Measurements from ENCODE around the gene GAREM1. TPM values are rescaled to one million over a fixed set of nuclear protein-coding genes. Genes with fewer than 3 reads are reported as not detected.

Gene GAREM1
- total and polyA plus RNA-seq, 2 donors (not counting 3 experiments of a cell fraction or from before 2014, with no cell fraction given): 0.69 to 1.0 TPM

DNA sequence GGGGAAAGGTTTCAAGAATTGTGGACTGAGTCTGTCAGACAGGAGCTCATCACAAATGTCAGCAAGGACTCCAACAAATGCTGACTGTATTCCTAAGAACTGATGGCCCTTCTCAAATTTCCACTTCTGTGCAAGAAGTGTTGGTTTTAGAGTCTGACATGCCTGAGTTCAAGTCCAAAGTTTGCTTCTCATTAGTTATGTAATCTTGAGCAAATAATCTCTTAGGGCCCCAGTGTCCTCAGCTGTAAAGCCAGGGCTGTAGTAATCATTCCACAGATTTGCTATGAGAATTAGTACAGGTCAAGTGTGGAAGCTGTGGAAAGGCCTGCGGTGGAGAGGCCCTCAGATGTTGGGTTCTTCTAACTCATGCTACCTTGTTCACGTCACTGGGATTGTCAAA lies 257.0 kb downstream of the GAREM1 start:
- FAIRE-seq (no peak), DNase-seq (ENCODE audit: low read depth, low spot score) (no peak)
- H3K9ac ChIP-seq (replicated peaks; ENCODE audit: extremely low read depth, insufficient read depth, low read length): no peak overlapping the region
- no peak for TF ChIP-seq MYC (IDR thresholded peaks at IDR 0.05; ENCODE audit: low read depth, low read length)
- TF ChIP-seq GATA2 (IDR thresholded peaks at IDR 0.05; ENCODE audit: insufficient read depth, insufficient read length, low read depth, low read length): no peak
- no peak for TF ChIP-seq JUN (IDR thresholded peaks at IDR 0.05; ENCODE audit: borderline replicate concordance, insufficient read depth, insufficient read length, low read depth)
- TF ChIP-seq, protein P1, sequence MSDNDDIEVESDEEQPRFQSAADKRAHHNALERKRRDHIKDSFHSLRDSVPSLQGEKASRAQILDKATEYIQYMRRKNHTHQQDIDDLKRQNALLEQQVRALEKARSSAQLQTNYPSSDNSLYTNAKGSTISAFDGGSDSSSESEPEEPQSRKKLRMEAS (IDR thresholded peaks at IDR 0.05; ENCODE audit: insufficient read depth, insufficient read length): no peak
- TF ChIP-seq POLR2AphosphoS5 (IDR thresholded peaks at IDR 0.05; ENCODE audit: insufficient read depth, low read depth, low read length): no peak
- no peak for TF ChIP-seq FOS (IDR thresholded peaks at IDR 0.05; ENCODE audit: borderline replicate concordance, insufficient read depth, low read length)
- BruUV-seq (replicated peaks): no TSS peak
- H3K9me1 ChIP-seq (replicated peaks; ENCODE audit: control insufficient read depth, extremely low read depth, insufficient read depth, low read length): no peaks in the 10 kb centered on the region
- H3K79me2 ChIP-seq (ENCODE audit: control insufficient read depth, insufficient read depth, low read length): no peaks in the 10 kb centered on the region
- no peaks in the 10 kb centered on the region for H3K27me3 ChIP-seq (ENCODE audit: control insufficient read depth in 2 of 2, insufficient read depth in 2 of 2, low read length in 2 of 2)
- CTCF ChIA-PET: interaction anchor here (0.6 kb wide), 1 partner anchor 473 kb away, joined by 4 read pairs; no protein-coding TSS in a partner anchor
- no peaks in the 10 kb centered on the region for H3K4me1 ChIP-seq (ENCODE audit: control insufficient read depth, extremely low read depth, insufficient read depth, low read length)
- no peak overlapping the region for H3K4me3 ChIP-seq (replicated peaks in 1 of 3; ENCODE audit: insufficient read depth in 1 of 3, low read depth in 1 of 3, low read length in 3 of 3)
- intact Hi-C loops (cut with micrococcal nuclease) (no loop called here), dilution Hi-C loops (cut with MboI; ENCODE audit: extremely low pct_ligation_motif_present, low sequenced_read_pairs) (no loop called here)
- no peaks in the 10 kb centered on the region for H3K36me3 ChIP-seq (ENCODE audit: control insufficient read depth in 2 of 2, extremely low read depth in 1 of 2, insufficient read depth in 2 of 2, low read length in 2 of 2)
- H3K27ac ChIP-seq (ENCODE audit: insufficient read depth, low read depth, low read length): no peak overlapping the region
- H2AFZ ChIP-seq (ENCODE audit: low read depth, low read length): no peak overlapping the region
- POLR2A ChIA-PET: no interaction called here
- no peaks in the 10 kb centered on the region for H4K20me1 ChIP-seq (replicated peaks; ENCODE audit: control insufficient read depth, extremely low read depth, insufficient read depth, low read length)
- H3K9me3 ChIP-seq (replicated peaks; ENCODE audit: control insufficient read depth, insufficient read depth, low read length): no peaks in the 10 kb centered on the region
- H3K4me2 ChIP-seq (ENCODE audit: insufficient read depth, low read length): no peak overlapping the region

Small RNA genes lying within 50 kb of the gene (small RNA-seq; reads per million reads assigned to genes)
- not detected for gene RF00019 (ENCODE audit: insufficient read depth, insufficient read length, low read depth, low replicate concordance)

Data from endothelial cell of umbilical vein (primary cell).